OCI-LY7 (cell line): Measurements from ENCODE around the gene COL5A1.

ENCODE experiments used
- EZH2phosphoT487 ChIP-seq: fragments of 200-600 bp; sonication (generic); IDR thresholded peaks from 2 replicates; pipeline ENCODE4 v1.6.1; 2018; ENCODE audit warnings: low read depth, borderline replicate concordance, mild to moderate bottlenecking, mixed run types, antibody characterized with exemption, low read length, moderate library complexity, mixed read lengths
- TF ChIP-seq, protein P1 (sequence below): fragments of 200-600 bp; sonication (generic); conservative IDR thresholded peaks from 2 replicates; pipeline ENCODE4 v1.5.1; 2014; ENCODE audit warnings: mild to moderate bottlenecking, antibody characterized with exemption, low read length, moderate library complexity, mixed read lengths

DNA sequence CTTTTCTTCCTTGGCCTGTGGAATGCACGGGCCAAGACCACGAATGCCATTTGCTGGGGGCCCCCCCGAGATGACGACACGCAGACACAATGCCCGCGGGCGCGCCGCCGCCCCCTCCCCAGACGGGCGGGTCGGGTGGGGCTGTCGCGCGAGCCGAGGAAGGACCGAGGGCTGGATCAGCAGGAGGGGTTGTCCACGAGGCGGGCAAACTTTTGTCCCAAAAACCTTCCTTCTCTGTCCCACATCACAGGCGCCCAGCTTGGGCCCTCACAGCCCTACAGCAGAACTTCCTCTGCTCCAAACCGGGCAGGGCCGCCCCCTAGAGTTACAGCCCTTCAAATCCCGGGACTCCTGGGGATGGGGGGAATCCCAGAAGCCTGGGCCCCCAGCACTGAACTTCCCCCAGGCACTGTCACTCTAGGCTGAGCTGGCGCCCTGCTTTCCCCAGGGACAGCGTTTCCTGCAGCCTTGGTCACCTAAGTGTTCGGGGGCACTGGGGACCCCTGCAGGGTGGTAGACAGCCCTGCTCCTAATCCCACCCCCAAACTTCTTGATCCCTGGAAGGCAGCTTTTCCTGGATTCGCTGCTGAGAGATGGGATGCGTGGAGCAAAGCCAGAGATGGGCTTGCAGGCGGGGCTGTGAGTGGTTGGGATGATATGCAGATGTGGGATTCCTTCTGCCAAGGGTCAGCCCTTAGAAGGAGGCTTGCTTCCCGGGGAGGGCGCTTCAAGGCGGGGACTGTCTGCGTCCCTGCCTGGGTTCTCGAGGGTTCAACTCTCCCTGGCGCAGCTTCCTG is 980 bp downstream of the COL5A1 start:
- TF ChIP-seq, protein P1, sequence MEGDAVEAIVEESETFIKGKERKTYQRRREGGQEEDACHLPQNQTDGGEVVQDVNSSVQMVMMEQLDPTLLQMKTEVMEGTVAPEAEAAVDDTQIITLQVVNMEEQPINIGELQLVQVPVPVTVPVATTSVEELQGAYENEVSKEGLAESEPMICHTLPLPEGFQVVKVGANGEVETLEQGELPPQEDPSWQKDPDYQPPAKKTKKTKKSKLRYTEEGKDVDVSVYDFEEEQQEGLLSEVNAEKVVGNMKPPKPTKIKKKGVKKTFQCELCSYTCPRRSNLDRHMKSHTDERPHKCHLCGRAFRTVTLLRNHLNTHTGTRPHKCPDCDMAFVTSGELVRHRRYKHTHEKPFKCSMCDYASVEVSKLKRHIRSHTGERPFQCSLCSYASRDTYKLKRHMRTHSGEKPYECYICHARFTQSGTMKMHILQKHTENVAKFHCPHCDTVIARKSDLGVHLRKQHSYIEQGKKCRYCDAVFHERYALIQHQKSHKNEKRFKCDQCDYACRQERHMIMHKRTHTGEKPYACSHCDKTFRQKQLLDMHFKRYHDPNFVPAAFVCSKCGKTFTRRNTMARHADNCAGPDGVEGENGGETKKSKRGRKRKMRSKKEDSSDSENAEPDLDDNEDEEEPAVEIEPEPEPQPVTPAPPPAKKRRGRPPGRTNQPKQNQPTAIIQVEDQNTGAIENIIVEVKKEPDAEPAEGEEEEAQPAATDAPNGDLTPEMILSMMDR: no peak
- TF ChIP-seq EZH2phosphoT487: no peak
